GM18873 (cell line): ENCODE measurements around the gene NR0B1.

Experiments
- ATAC-seq: cut with Tn5 transposase; IDR thresholded peaks from one replicate; pipeline ENCODE4 v1.9.1; 2021; ENCODE audit warnings: mild to moderate bottlenecking, moderate library complexity, moderate number of reproducible peaks; ENCODE audit not compliant: unreplicated experiment, low FRiP score

Gene NR0B1

GRCh38 chrX:30275498-30275897 lies 33.7 kb downstream of the NR0B1 start:
- ATAC-seq, result no peak

GRCh38 chrX:30270639-30271038 lies 38.6 kb downstream of the NR0B1 start:
- no peak for ATAC-seq

DNA sequence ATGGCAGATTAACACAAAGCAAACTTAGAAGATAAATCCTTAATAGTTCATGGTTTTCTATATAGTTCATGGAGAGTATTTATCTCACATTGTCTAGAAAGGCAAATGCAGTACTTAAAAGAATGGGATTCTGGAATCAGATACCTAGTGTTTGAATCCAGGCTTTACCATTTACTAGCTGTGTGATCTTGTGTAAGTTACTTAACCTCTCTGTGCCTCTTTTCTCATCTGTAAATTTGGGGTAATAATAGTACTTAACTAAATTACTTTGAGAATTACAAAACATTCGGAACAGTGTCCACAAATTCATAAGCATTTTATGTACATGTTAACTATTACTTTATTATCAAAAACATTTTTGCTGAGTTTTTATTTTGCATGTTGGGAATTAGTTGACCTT lies 46.4 kb downstream of the NR0B1 start:
- no peak for ATAC-seq

DNA sequence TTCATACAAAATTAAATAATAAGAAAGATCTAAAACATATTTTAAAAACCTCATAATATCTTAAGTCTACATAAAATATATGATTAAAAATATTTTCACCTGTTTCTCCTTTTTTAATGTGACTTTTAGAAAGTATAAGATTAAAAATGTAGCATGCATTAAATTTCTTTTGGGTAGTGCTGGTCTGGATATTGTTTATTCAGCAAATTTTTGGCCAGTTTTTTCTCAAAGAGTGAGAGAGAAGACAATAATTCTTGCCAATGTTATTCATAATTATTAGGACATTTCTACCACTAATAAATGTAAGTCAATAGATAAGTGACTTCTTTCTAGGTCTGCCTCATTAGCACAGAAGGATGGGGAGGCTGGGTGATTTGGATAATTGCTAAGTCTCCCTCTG lies 48.2 kb downstream of the NR0B1 start:
- no peak for ATAC-seq

DNA sequence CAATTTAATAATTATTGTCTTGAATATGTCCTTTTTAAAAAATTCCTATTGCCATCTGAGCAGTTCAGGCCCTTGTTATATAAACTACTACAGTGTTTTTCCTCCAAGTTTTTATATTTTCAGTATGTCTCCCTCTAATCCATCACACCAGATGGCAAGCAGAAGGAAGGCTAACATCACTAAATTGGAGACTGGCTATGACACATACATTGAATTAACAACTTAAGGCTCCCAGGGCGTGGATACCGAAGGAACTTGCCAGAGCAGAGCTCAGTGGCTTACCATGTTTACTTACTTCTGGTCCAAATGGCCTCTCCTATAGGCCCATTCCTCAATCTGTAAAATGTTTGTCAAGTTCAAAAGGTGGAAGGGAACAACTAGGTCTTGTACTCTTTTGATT lies 49.3 kb downstream of the NR0B1 start:
- no peak for ATAC-seq
